K562 (cell line): ENCODE measurements around the gene KIZ. TPM values are rescaled to one million over a fixed set of nuclear protein-coding genes. Genes with fewer than 3 reads are reported as not detected.

Source experiments
- EWSR1 ChIP-seq: fragments of 450-650 bp; IDR thresholded peaks from 2 replicates; pipeline ENCODE4 v1.6.1; 2018; ENCODE audit warnings: borderline replicate concordance, mild to moderate bottlenecking, low read depth, moderate library complexity; ENCODE audit not compliant: partially characterized antibody
- MEF2D ChIP-seq: conservative IDR thresholded peaks from 2 replicates; pipeline ENCODE4 v1.6.1; 2016; ENCODE audit warnings: low read depth, missing genetic modification characterization, missing compliant biosample characterization
- NBN ChIP-seq: fragments of 450-650 bp; IDR thresholded peaks from 2 replicates; pipeline ENCODE4 v1.6.1; 2016; ENCODE audit warnings: low read depth, mild to moderate bottlenecking
- polyA plus RNA-seq, 8 experiments: library from polyadenylated mRNA; depleted of rRNA in 4 of 8; stranded (reverse) in 5 of 8; unstranded in 3 of 8; fragments of >200 nt; fragmentation: Nextera tagmentation in 2 of 8; fragmentation: Illumina TruSeq in 1 of 8; extraction: Ambion mirVana in 2 of 8; extraction: Trizol in 1 of 8; gene quantifications; 2 replicates each; pipeline versions ENCODE4 v1.2.1 to v1.2.3, GENCODE V29; 2011 to 2014; ENCODE audit warnings: inconsistent platforms in 1 of 8, missing spikeins in 1 of 8
- total RNA-seq, 7 experiments: library from RNA; depleted of rRNA in 6 of 7; stranded (reverse); fragments of >200 nt in 6 of 7; fragmentation: Illumina TruSeq in 2 of 7; extraction: Trizol in 2 of 7; gene quantifications; 2 replicates each; pipeline versions ENCODE4 v1.2.1 to v1.2.3, GENCODE V29; 2011 to 2021; ENCODE audit warnings: low replicate concordance in 1 of 7
- TF ChIP-seq, protein P1 (sequence below): fragments of 250-450 bp; sonication (Bioruptor Pico); IDR thresholded peaks from 2 replicates; pipeline ENCODE4 v1.4.0; 2020

KIZ gene
- total and polyA plus RNA-seq, 9 of the 15 experiments (the other 6 are each of a cell fraction or from before 2014, with no cell fraction given): 4.9 to 21.1 (median 13.5) TPM

DNA sequence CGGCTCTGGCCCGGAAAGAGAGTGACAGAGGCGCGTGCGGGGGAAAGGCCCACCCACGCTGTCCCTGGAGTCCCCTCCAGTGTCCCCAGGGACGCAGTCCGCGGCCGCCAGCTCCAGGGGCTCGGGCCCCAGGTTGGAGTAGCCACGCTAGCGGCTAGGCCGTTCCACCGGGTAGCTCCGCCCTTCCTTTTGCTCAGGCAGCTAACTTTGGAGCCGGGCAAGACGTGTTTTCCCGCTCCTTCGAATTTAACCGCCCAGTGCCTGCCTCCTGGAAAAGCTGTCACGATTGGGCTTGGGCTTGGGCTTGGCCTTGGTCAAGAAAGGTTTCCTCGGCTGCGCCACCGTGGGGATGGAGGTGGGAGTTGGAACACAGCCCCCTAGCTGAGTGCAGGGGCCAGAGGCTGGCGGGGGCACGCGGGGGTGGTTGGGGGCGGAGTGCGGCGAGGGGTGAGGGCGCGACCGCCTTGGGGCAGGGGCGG is 24.4 kb upstream of the KIZ start (continued):
- TF ChIP-seq, protein P1, sequence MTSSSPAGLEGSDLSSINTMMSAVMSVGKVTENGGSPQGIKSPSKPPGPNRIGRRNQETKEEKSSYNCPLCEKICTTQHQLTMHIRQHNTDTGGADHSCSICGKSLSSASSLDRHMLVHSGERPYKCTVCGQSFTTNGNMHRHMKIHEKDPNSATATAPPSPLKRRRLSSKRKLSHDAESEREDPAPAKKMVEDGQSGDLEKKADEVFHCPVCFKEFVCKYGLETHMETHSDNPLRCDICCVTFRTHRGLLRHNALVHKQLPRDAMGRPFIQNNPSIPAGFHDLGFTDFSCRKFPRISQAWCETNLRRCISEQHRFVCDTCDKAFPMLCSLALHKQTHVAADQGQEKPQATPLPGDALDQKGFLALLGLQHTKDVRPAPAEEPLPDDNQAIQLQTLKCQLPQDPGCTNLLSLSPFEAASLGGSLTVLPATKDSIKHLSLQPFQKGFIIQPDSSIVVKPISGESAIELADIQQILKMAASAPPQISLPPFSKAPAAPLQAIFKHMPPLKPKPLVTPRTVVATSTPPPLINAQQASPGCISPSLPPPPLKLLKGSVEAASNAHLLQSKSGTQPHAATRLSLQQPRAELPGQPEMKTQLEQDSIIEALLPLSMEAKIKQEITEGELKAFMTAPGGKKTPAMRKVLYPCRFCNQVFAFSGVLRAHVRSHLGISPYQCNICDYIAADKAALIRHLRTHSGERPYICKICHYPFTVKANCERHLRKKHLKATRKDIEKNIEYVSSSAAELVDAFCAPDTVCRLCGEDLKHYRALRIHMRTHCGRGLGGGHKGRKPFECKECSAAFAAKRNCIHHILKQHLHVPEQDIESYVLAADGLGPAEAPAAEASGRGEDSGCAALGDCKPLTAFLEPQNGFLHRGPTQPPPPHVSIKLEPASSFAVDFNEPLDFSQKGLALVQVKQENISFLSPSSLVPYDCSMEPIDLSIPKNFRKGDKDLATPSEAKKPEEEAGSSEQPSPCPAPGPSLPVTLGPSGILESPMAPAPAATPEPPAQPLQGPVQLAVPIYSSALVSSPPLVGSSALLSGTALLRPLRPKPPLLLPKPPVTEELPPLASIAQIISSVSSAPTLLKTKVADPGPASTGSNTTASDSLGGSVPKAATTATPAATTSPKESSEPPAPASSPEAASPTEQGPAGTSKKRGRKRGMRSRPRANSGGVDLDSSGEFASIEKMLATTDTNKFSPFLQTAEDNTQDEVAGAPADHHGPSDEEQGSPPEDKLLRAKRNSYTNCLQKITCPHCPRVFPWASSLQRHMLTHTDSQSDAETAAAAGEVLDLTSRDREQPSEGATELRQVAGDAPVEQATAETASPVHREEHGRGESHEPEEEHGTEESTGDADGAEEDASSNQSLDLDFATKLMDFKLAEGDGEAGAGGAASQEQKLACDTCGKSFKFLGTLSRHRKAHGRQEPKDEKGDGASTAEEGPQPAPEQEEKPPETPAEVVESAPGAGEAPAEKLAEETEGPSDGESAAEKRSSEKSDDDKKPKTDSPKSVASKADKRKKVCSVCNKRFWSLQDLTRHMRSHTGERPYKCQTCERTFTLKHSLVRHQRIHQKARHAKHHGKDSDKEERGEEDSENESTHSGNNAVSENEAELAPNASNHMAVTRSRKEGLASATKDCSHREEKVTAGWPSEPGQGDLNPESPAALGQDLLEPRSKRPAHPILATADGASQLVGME (CRISPR knock-in tag): no peak
- TF ChIP-seq NBN (no peak), EWSR1 (no peak), MEF2D (no peak)
- TF ChIP-seq, all 486 proteins: peak for 0
